Left ventricle myocardium superior (tissue), 1 donor: Measurements from ENCODE around the gene C9orf43. TPM values are rescaled to one million over a fixed set of nuclear protein-coding genes. Genes with fewer than 3 reads are reported as not detected.
"Not testable (repeated sequence)": the region's sequence is repeated elsewhere in the genome, so short reads cannot be mapped to it uniquely, and the experiment has no call there.

Experiments
- ATAC-seq: fragments of 200-7000 bp; cut with Tn5 transposase; one replicate; pipeline ENCODE4 v1.9.1; 2020; ENCODE audit warnings: mild to moderate bottlenecking, moderate library complexity
- DNase-seq: peaks from one replicate; pipeline ENCODE4 v3.0.0-alpha.2; 2020
- intact Hi-C: fragments of 100-400 bp; cut with micrococcal nuclease; formaldehyde crosslinking; loops from one replicate; pipeline ENCODE4 v1.11.0; 2022
- total RNA-seq: library from RNA; stranded (reverse); fragmentation: NEBNext Ultra II Directional; extraction: Animal tissue kit (Norgen Biotek cat#: 25700); gene quantifications from one replicate; pipeline ENCODE4 v1.2.1, GENCODE V29; 2021
- donor health status: DM: no; HTN: yes; CAD: no; lungs with severe emphysema.

Gene C9orf43
- total RNA-seq, 1 donor from 2014 or later, result 0.12 TPM

DNA sequence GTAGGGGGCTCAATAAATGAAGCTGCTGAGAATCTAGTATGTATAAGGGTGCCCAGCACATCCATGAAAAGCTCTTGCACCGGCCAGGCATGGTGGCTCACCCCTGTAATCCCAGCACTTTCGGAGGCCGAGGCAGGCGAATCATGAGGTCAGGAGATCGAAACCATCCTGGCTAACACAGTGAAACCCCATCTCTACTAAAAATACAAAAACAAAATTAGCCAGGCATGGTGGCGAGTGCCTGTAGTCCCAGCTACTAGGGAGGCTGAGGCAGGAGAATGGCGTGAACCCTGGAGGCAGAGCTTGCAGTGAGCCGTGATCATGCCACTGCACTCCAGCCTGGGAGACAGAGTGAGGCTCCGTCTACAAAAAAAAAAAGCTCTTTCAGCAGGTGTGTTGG lies 4.2 kb upstream of the C9orf43 start:
- intact Hi-C loops, DNase-seq, ATAC-seq: not testable (repeated sequence)

DNA sequence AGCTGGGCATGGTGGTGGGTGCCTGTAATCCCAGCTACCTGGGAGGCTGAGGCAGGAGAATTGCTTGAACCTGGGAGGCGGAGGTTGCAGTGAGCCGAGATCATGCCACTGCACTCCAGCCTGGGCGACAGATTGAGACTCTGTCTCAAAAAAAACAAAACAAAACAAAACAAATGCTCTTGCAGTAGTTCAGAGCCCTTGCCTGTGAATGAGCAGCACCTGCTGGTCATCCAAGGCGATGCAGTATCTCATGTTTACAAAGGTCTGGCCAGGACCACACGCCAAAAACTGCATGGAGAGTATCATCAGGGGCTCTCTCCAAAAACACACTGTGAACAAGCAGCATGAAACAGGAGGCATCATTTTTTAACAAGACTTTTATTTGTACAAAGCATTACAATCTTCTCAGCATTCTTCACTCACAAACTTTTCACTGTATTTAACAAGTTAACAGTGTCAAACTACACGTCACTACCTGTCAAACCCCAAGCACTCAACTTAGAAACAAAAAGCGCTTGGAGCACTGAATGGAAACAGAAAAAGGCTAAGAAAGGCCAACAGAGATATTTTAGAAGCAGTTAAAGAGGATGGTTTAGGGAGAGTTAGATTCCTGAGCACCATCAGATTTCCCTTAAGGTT lies 3.6 kb upstream of the C9orf43 start:
- intact Hi-C loops, ATAC-seq: not testable (repeated sequence)

DNA sequence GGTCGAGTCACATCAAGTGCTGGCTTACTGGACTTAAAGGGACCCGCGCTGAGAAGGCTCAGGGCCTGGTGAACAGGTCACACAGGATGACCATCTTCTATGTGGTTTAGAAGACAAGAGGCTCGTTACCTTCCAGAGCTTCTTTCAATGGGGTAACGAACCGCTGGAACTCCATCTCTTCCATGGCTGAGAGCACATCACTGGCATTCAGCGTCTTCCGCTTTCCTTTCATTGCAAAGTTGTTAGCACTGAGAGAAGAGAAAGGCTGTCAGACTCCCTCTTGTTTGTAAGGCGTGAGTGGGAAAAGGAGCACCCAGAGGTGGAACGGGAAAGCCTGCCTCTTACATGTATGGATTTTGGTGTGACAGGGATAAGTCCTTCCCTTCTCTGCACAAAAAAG lies 1.1 kb upstream of the C9orf43 start:
- ATAC-seq (no peak), DNase-seq (no peak)
- intact Hi-C loops, result no loop called here

More for the DNA sequence above, 3.6 kb upstream of the C9orf43 start:
- DNase-seq, result peak; percentile 67

GRCh38 chr9:113409883-113410206 lies 702 bp upstream of the C9orf43 start:
- DNase-seq, result no peak
- ATAC-seq, result peak; percentile 0
- intact Hi-C loops, result no loop called here

- peak; percentile 69 for ATAC-seq
- DNase-seq, result no peak
- intact Hi-C loops, result no loop called here
Measured at GRCh38 chr9:113416149-113416721, 5.7 kb downstream of the C9orf43 start.

DNA sequence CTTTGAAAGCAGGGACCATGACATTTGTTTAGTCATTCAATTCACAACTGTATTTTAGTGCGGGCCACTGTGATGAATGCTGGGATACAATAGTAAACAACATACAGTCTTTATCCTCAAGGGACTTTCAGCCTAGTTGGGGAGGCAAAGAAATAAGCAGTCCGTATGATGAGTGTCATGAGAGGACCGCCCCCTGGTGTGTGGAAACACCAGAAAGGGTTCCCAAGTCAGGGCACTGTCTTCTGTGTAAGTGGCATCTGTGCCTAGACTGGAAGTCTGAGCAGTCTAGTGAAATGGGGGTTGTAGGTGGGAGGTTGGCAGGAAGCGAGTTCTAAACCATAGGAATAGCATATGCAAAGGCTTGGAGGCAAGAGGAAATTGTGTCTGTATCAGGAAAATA lies 6.8 kb downstream of the C9orf43 start:
- no peak for DNase-seq
- ATAC-seq, result no peak
- intact Hi-C loops, result no loop called here

DNA sequence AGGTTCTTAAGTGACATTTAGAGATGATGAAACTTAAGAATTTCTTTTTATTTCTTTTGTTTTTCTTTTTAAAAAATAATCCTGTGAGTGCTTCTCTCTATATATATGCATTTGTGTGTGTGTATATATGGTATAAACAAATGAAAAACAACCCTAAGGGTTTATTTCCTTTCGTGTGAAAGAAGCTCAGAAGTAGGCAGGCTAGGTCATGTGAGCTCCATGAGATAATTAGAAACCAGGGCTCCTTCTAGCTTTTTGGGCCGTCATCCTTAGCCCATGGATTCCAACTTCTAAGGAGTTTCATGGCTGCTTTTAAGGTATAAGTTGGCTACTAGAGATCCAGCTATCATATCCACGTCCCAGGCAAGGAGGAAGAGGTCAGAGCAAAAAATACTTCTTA lies 11.2 kb downstream of the C9orf43 start:
- DNase-seq, result no peak
- intact Hi-C loops, result no loop called here
- ATAC-seq, result no peak

DNA sequence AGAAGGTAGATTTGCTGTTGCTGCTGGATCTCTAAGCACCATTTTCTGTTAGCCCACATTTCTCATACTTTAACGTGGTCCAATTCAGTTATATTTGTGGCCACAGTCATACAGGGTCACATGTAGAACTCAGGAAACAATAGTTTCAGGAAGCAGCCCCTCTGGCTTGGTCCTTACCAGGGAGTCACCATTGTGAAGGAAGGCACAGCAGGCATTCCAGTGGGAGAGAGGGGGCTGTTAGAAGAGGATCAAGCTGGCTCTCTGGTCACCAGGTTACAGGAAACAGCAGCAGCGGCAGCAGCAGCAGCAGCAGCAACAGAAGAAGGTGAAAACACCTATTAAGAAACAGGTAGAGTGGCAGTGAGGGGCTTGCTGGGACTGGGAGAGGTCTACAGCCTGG lies 14.5 kb downstream of the C9orf43 start:
- ATAC-seq (no peak), DNase-seq (no peak)
- intact Hi-C loops, result no loop called here

GRCh38 chr9:113426701-113427100 lies 16.2 kb downstream of the C9orf43 start:
- intact Hi-C loops, result no loop called here
- no peak for DNase-seq
- ATAC-seq, result no peak

GRCh38 chr9:113427629-113428028 lies 17.1 kb downstream of the C9orf43 start:
- DNase-seq, result no peak
- no peak for ATAC-seq
- intact Hi-C loops, result no loop called here

GRCh38 chr9:113428062-113428615 lies 17.6 kb downstream of the C9orf43 start:
- no peak for DNase-seq
- ATAC-seq, result no peak
- intact Hi-C loops, result no loop called here

GRCh38 chr9:113431191-113431590 lies 20.6 kb downstream of the C9orf43 start:
- intact Hi-C loops, result no loop called here
- no peak for ATAC-seq
- DNase-seq, result no peak

- intact Hi-C loops, result no loop called here
- DNase-seq (no peak), ATAC-seq (no peak)
Measured at GRCh38 chr9:113436728-113437515, 26.4 kb downstream of the C9orf43 start.

- intact Hi-C loops, DNase-seq, ATAC-seq: not testable (repeated sequence)
Measured at GRCh38 chr9:113437716-113438115, 27.2 kb downstream of the C9orf43 start.

GRCh38 chr9:113444736-113445135 lies 34.2 kb downstream of the C9orf43 start:
- ATAC-seq (no peak), DNase-seq (no peak)
- intact Hi-C loops, result loop anchor here (5.0 kb wide), 1 partner anchor 143 kb away; no protein-coding TSS in a partner anchor

- intact Hi-C loops, result loop anchor here (2.0 to 5.0 kb wide), 2 partner anchors 141 to 210 kb away; no protein-coding TSS in a partner anchor
Measured at GRCh38 chr9:113446323-113446740, 35.8 kb downstream of the C9orf43 start.

GRCh38 chr9:113449376-113449775 lies 38.8 kb downstream of the C9orf43 start:
- no peak for DNase-seq
- no peak for ATAC-seq
- intact Hi-C loops, result loop anchor here (5.0 kb wide), 1 partner anchor 138 kb away; no protein-coding TSS in a partner anchor

More at GRCh38 chr9:113446323-113446740, 35.8 kb downstream of the C9orf43 start:
- ATAC-seq, result peak; percentile 68
- DNase-seq, result no peak

- intact Hi-C loops, result no loop called here
- no peak for ATAC-seq
- no peak for DNase-seq
Measured at GRCh38 chr9:113452113-113452605, 41.6 kb downstream of the C9orf43 start.

DNA sequence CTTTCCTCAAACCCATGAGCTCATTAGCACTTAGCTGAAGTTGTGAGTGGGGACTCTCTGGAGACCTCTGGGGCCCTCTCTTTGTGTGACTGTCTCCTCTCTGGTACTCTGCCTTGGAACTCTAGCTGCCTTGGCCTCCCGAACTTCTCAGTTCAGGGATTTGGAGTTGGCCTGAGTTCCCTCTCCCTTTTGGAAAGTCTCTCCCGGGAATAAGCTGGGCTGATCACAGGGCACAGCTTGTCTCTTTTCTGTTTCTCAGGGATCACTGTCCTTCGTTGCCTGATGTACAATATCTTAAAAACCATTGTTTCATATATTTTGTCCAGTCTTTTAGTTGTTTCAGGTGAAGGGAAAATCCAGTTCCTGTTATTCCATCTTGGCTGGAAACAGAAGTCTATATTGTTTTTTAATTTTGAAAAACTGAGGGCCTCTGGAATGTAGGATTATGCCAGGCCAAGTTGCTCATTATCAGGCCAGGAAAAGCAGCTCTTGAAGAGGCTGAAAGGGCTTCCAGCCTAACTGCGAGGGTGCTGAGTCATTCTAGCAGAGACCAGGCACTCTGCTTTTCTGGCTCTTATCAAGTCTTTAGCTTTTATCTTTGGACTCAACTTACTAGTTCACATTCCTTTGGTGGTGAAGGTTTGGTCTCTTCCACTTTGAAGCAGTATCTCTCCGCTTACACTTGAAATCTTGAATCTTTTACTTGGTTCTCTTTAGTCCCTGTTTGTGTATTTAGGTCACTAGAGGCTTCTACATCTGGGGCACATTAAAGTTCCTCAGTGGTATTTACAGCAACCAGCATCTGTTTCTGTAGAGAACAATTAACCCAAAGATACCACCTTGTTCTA lies 44.6 kb downstream of the C9orf43 start:
- peak; percentile 61 for DNase-seq
- ATAC-seq, result peak; percentile 96
- intact Hi-C loops, result no loop called here
